ENCODE measurements around the gene IL20RA.

IL20RA gene

GRCh38 chr6:137039010-137039409 lies 5.8 kb downstream of the IL20RA start:
- H3K4me3 ChIP-seq (ENCODE audit: low read length): no peak overlapping the region

GRCh38 chr6:137036566-137037300 lies 8.0 kb downstream of the IL20RA start:
- Histone ChIP-seq H3K9me3 (ENCODE audit: control insufficient read depth, insufficient read depth, low read length) (no peaks in the 10 kb centered on the region), H4K20me1 (ENCODE audit: control insufficient read depth, insufficient read depth, low read depth, low read length) (no peaks in the 10 kb centered on the region), H3K27ac (ENCODE audit: low read depth, low read length) (no peak overlapping the region), H3K9me2 (replicated peaks; ENCODE audit: control insufficient read depth, low read length) (no peaks in the 10 kb centered on the region), H3K4me2 (ENCODE audit: low read length) (no peak overlapping the region), H3K4me1 (ENCODE audit: control insufficient read depth, low read length) (no peaks in the 10 kb centered on the region), H3F3A (ENCODE audit: control insufficient read depth, insufficient read depth) (no peaks in the 10 kb centered on the region), H3K79me2 (ENCODE audit: control insufficient read depth, low read length) (no peaks in the 10 kb centered on the region), H3K36me3 (ENCODE audit: control insufficient read depth, low read length) (no peaks in the 10 kb centered on the region), H3K27me3 (ENCODE audit: control insufficient read depth, low read length) (no peaks in the 10 kb centered on the region), H3K4me3 (ENCODE audit: low read length) (no peak overlapping the region)
- TF ChIP-seq CTCF (IDR thresholded peaks at IDR 0.05; ENCODE audit: low read depth, low read length, poor library complexity, severe bottlenecking) (no peak), EZH2phosphoT487 (IDR thresholded peaks at IDR 0.05; ENCODE audit: borderline replicate concordance, low read length) (no peak)

More at GRCh38 chr6:137039010-137039409, 5.8 kb downstream of the IL20RA start:
- no peaks in the 10 kb centered on the region for H3F3A ChIP-seq (ENCODE audit: control insufficient read depth, insufficient read depth)
- H3K4me2 ChIP-seq (ENCODE audit: low read length): no peak overlapping the region
- H4K20me1 ChIP-seq (ENCODE audit: control insufficient read depth, insufficient read depth, low read depth, low read length): no peaks in the 10 kb centered on the region
- no peak overlapping the region for H3K27ac ChIP-seq (ENCODE audit: low read depth, low read length)
- 0 out of 2 replicates have a peak, but pooled peaks cover 5% of the 10 kb centered on the region for H3K27me3 ChIP-seq (ENCODE audit: control insufficient read depth, low read length)
- H3K9me2 ChIP-seq (replicated peaks; ENCODE audit: control insufficient read depth, low read length): no peaks in the 10 kb centered on the region
- no peaks in the 10 kb centered on the region for H3K4me1 ChIP-seq (ENCODE audit: control insufficient read depth, low read length)
- TF ChIP-seq EZH2phosphoT487 (IDR thresholded peaks at IDR 0.05; ENCODE audit: borderline replicate concordance, low read length) (no peak), CTCF (IDR thresholded peaks at IDR 0.05; ENCODE audit: low read depth, low read length, poor library complexity, severe bottlenecking) (no peak)
- no peaks in the 10 kb centered on the region for H3K79me2 ChIP-seq (ENCODE audit: control insufficient read depth, low read length)
- no peaks in the 10 kb centered on the region for H3K36me3 ChIP-seq (ENCODE audit: control insufficient read depth, low read length)
- H3K9me3 ChIP-seq (ENCODE audit: control insufficient read depth, insufficient read depth, low read length): no peaks in the 10 kb centered on the region

- no peak for TF ChIP-seq CTCF (IDR thresholded peaks at IDR 0.05; ENCODE audit: low read depth, low read length, poor library complexity, severe bottlenecking)
- TF ChIP-seq EZH2phosphoT487 (IDR thresholded peaks at IDR 0.05; ENCODE audit: borderline replicate concordance, low read length): no peak
- H4K20me1 ChIP-seq (ENCODE audit: control insufficient read depth, insufficient read depth, low read depth, low read length): no peaks in the 10 kb centered on the region
- no peaks in the 10 kb centered on the region for H3K4me1 ChIP-seq (ENCODE audit: control insufficient read depth, low read length)
- no peaks in the 10 kb centered on the region for H3K79me2 ChIP-seq (ENCODE audit: control insufficient read depth, low read length)
- no peaks in the 10 kb centered on the region for H3K36me3 ChIP-seq (ENCODE audit: control insufficient read depth, low read length)
- H3K9me3 ChIP-seq (ENCODE audit: control insufficient read depth, insufficient read depth, low read length): no peaks in the 10 kb centered on the region
- H3K27me3 ChIP-seq (ENCODE audit: control insufficient read depth, low read length): no peaks in the 10 kb centered on the region
- no peak overlapping the region for H3K4me3 ChIP-seq (ENCODE audit: low read length)
- no peaks in the 10 kb centered on the region for H3F3A ChIP-seq (ENCODE audit: control insufficient read depth, insufficient read depth)
- no peaks in the 10 kb centered on the region for H3K9me2 ChIP-seq (replicated peaks; ENCODE audit: control insufficient read depth, low read length)
- H3K27ac ChIP-seq (ENCODE audit: low read depth, low read length): no peak overlapping the region
- no peak overlapping the region for H3K4me2 ChIP-seq (ENCODE audit: low read length)
Observed at GRCh38 chr6:137033828-137034227, 10.9 kb downstream of the IL20RA start.
